Measurements from ENCODE around the gene ZNF267. TPM values are rescaled to one million over a fixed set of nuclear protein-coding genes. Genes with fewer than 3 reads are reported as not detected.

ZNF267 gene
- total and polyA plus RNA-seq, 2 experiments from 2014 or later, result 8.7 to 16.7 TPM

DNA sequence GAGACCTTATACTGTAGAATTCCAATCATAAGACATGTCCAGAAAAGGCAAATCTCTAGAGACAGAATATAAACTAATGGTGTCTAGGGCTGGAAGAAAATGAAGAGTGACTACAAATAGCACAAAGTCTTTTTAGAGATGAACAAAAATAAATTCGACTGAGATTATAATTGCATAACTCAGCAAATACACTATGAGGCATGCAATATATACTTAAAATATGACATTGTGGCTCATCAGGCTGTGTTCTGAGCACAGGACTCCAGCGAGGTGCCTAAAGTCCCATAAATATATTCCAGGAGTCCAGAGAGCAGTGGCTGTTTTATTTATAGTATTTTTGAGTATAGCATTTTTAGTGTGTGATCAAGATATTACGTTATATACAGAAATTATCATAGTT is 13.1 kb upstream of the ZNF267 start:
- H3K4me3 ChIP-seq, result no peak overlapping the region
- H3K36me3 ChIP-seq, result no peaks in the 10 kb centered on the region
- no peaks in the 10 kb centered on the region for H3K27me3 ChIP-seq
- TF ChIP-seq, protein P1, sequence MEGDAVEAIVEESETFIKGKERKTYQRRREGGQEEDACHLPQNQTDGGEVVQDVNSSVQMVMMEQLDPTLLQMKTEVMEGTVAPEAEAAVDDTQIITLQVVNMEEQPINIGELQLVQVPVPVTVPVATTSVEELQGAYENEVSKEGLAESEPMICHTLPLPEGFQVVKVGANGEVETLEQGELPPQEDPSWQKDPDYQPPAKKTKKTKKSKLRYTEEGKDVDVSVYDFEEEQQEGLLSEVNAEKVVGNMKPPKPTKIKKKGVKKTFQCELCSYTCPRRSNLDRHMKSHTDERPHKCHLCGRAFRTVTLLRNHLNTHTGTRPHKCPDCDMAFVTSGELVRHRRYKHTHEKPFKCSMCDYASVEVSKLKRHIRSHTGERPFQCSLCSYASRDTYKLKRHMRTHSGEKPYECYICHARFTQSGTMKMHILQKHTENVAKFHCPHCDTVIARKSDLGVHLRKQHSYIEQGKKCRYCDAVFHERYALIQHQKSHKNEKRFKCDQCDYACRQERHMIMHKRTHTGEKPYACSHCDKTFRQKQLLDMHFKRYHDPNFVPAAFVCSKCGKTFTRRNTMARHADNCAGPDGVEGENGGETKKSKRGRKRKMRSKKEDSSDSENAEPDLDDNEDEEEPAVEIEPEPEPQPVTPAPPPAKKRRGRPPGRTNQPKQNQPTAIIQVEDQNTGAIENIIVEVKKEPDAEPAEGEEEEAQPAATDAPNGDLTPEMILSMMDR (IDR thresholded peaks at IDR 0.05; ENCODE audit: low read depth, low read length), result no peak
- H3K9me3 ChIP-seq (ENCODE audit: low read depth), result no peaks in the 10 kb centered on the region
- H3K27ac ChIP-seq, result no peak overlapping the region
- no peak for DNase-seq (ENCODE audit: low read depth in 1 of 2, low spot score in 1 of 2)
- no peaks in the 10 kb centered on the region for H3K4me1 ChIP-seq (ENCODE audit: low read depth)

DNA sequence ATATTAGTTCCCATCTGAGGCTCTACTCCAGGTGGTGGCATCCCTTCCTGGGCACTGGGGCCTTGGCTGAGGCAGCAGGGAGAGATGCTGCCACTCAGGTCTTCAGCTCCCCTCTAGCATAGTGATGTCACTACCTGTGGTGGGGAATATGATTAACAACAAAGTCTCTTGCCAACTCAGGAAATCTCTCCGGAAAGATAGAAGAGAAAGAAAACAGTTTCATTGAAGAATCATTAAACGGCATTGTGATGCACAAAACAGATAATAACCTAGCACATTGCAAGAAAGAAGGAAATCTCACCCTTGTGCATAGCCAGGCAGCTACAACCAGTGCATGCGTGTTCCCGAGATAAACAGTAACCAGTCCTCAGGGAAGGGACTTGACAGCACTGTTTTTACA is 12.2 kb upstream of the ZNF267 start:
- Histone ChIP-seq H3K27ac (no peak overlapping the region), H3K9me3 (ENCODE audit: low read depth) (no peaks in the 10 kb centered on the region), H3K4me1 (ENCODE audit: low read depth) (no peaks in the 10 kb centered on the region), H3K27me3 (no peaks in the 10 kb centered on the region), H3K4me3 (no peak overlapping the region), H3K36me3 (no peaks in the 10 kb centered on the region)
- no peak for DNase-seq (ENCODE audit: low read depth in 1 of 2, low spot score in 1 of 2)
- TF ChIP-seq, protein P1 (IDR thresholded peaks at IDR 0.05; ENCODE audit: low read depth, low read length), result no peak

DNA sequence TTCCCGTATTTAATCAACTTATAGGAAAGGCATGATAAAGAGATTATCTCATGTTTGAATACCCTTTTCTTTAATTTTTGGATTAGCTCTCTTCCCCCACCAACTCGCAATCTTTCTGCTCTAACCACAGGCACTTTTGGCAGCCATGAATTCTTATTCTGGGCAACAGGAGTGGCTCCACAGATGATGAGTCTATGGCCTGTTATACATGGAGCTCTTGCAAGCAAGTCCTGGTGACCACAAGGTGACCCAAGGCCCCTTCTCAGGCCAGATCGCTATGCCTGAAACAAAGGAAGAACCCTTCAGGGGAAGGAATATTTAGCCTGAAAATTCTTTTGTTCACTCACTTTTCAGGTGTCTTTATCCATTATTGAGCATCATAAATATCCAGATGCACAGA is 10.8 kb upstream of the ZNF267 start:
- no peaks in the 10 kb centered on the region for H3K4me1 ChIP-seq (ENCODE audit: low read depth)
- DNase-seq (ENCODE audit: low read depth in 1 of 2, low spot score in 1 of 2), result no peak
- no peaks in the 10 kb centered on the region for H3K9me3 ChIP-seq (ENCODE audit: low read depth)
- TF ChIP-seq, protein P1 (IDR thresholded peaks at IDR 0.05; ENCODE audit: low read depth, low read length), result no peak
- no peak overlapping the region for H3K27ac ChIP-seq
- H3K36me3 ChIP-seq, result no peaks in the 10 kb centered on the region
- H3K27me3 ChIP-seq, result no peaks in the 10 kb centered on the region
- H3K4me3 ChIP-seq, result no peak overlapping the region

DNA sequence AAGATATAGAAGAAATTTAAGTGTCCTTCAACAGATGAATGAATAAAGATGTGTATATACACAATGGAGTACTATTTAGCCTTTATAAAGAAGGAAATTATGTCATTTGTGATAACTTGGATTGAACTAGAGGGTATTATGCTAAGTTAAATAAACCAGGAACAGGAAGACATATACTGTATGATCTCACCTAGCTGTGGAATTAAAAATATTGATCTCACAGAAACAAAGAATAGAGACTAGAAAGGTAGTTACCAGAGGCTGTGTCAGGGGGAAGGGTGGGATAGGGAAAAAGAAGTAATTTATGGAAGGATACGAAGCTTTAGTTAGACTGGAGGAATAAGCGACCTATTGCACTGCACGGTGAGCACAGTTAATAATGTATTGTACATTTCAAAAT is 5.4 kb upstream of the ZNF267 start:
- Histone ChIP-seq H3K4me3 (no peak overlapping the region), H3K36me3 (no peaks in the 10 kb centered on the region), H3K27me3 (no peaks in the 10 kb centered on the region), H3K9me3 (ENCODE audit: low read depth) (no peaks in the 10 kb centered on the region), H3K4me1 (ENCODE audit: low read depth) (no peaks in the 10 kb centered on the region), H3K27ac (no peak overlapping the region)
- DNase-seq (ENCODE audit: low read depth in 1 of 2, low spot score in 1 of 2), result no peak
- TF ChIP-seq, protein P1 (IDR thresholded peaks at IDR 0.05; ENCODE audit: low read depth, low read length), result no peak

DNA sequence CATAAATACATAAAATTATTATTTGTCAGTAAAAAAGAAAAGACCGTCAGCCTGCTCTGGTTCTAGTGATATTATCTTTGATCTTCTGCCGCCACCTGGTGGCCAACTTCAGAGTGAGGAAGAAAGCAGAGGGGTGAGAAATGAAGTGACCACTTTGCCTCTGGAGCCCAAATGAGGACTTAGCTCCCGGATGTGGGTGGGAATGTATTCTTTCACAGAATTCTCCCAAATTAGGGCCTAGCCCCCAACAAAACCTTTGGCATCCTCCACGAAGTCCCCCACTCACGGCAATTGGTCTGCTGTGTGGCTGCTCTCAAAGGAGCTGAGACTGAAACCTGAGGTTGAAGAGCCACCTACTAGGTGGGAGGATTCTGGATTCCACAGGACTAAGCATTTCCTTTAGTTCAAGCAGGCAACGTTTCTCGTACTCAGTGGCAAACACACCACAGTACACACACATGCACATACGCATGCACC is 4.9 kb upstream of the ZNF267 start:
- DNase-seq (ENCODE audit: low read depth in 1 of 2, low spot score in 1 of 2), result peak; percentile 81 to 82
- Histone ChIP-seq H3K4me1 (ENCODE audit: low read depth) (no peaks in the 10 kb centered on the region), H3K27me3 (no peaks in the 10 kb centered on the region), H3K9me3 (ENCODE audit: low read depth) (no peaks in the 10 kb centered on the region), H3K4me3 (no peak overlapping the region), H3K27ac (no peak overlapping the region), H3K36me3 (no peaks in the 10 kb centered on the region)
- TF ChIP-seq, protein P1 (IDR thresholded peaks at IDR 0.05; ENCODE audit: low read depth, low read length), result peak; percentile 71
